Measurements from ENCODE around the gene CCNE1. TPM values are rescaled to one million over a fixed set of nuclear protein-coding genes. Genes with fewer than 3 reads are reported as not detected.

CCNE1 gene
- total RNA-seq, 1 experiment from 2014 or later: 33.2 TPM

DNA sequence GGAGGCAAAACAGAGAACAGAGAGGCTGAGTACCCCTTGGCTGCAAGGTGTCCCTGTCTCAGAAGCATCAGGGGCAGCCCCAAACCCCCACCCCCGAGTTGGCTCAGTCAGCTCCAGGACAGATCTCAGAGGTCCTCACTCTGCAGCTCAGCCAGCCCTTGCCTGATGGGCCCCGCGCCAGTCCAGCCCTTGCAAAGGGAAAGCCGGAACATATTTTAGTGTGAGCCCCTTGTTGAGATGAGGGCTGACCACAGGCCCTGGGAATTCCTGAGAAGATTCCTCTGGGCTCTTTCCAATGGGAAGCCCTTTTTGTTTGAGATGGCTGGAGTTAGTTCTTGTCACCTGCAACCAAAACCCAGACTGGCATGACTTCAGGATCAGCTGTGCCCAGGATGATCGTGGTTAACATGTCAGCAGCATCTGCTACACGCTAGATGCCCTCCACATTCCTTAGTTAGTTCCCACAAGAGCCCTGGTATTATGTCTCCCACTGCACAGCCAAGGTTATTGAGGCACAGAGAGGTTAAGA is 33.9 kb upstream of the CCNE1 start:
- no peak overlapping the region for H3K4me3 ChIP-seq (ENCODE audit: low read depth, low read length)
- CTCF ChIA-PET: no interaction called here
- Mint-ChIP-seq H3K27ac (ENCODE audit: unreplicated experiment) (no peak overlapping the region), H3K4me3 (ENCODE audit: unreplicated experiment) (no peak overlapping the region), H3K27me3 (ENCODE audit: insufficient read depth, unreplicated experiment) (peaks cover 8% of the 10 kb centered on the region), H3K4me1 (ENCODE audit: low read depth, unreplicated experiment) (no peaks in the 10 kb centered on the region), H3K9me3 (ENCODE audit: unreplicated experiment) (no peaks in the 10 kb centered on the region), H3K36me3 (ENCODE audit: insufficient read depth, unreplicated experiment) (no peaks in the 10 kb centered on the region)
- POLR2A ChIA-PET: interaction anchor here (0.6 kb wide), 1 partner anchor 52 kb away, joined by 8 read pairs; no protein-coding TSS in a partner anchor
- no peaks in the 10 kb centered on the region for H3K4me1 ChIP-seq
- TF ChIP-seq, protein P1, sequence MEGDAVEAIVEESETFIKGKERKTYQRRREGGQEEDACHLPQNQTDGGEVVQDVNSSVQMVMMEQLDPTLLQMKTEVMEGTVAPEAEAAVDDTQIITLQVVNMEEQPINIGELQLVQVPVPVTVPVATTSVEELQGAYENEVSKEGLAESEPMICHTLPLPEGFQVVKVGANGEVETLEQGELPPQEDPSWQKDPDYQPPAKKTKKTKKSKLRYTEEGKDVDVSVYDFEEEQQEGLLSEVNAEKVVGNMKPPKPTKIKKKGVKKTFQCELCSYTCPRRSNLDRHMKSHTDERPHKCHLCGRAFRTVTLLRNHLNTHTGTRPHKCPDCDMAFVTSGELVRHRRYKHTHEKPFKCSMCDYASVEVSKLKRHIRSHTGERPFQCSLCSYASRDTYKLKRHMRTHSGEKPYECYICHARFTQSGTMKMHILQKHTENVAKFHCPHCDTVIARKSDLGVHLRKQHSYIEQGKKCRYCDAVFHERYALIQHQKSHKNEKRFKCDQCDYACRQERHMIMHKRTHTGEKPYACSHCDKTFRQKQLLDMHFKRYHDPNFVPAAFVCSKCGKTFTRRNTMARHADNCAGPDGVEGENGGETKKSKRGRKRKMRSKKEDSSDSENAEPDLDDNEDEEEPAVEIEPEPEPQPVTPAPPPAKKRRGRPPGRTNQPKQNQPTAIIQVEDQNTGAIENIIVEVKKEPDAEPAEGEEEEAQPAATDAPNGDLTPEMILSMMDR (IDR thresholded peaks at IDR 0.05; ENCODE audit: insufficient read depth in 1 of 2, low read depth in 1 of 2, low read length in 1 of 2, severe bottlenecking in 1 of 2, unreplicated experiment in 1 of 2): no peak
- DNase-seq: no peak
- H3K36me3 ChIP-seq (ENCODE audit: control insufficient read depth, insufficient read depth, low read length): no peaks in the 10 kb centered on the region
- no peaks in the 10 kb centered on the region for H3K9me3 ChIP-seq
- no TSS peak for BruUV-seq (replicated peaks)
- intact Hi-C loops (cut with micrococcal nuclease; ENCODE audit: unreplicated experiment): no loop called here
- no peaks in the 10 kb centered on the region for H3K27me3 ChIP-seq (replicated peaks; ENCODE audit: control insufficient read depth, insufficient read depth, low read length)

DNA sequence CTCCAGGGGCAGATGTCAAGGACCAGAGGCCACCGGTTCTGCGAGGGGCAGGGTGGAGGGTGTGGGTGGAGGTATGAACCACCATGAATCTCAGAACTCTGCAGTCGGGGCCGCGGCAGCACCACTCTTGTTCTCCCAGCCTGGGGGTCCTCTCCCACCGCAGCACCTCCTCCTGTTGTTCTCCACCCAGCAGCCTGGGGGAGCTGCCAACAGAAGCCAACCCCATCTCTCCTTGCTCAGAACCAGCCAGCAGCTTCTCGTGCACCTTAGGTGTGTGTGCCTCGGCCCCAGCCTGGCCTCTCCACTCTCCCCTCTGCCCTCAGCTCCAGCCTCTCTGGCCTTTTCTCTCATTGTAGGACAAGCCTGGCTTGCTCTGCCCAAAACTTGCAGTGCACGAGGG is 31.9 kb upstream of the CCNE1 start:
- BruUV-seq (replicated peaks): no TSS peak
- Mint-ChIP-seq H3K36me3 (ENCODE audit: insufficient read depth, unreplicated experiment) (no peaks in the 10 kb centered on the region), H3K27ac (ENCODE audit: unreplicated experiment) (no peak overlapping the region), H3K9me3 (ENCODE audit: unreplicated experiment) (no peaks in the 10 kb centered on the region), H3K4me1 (ENCODE audit: low read depth, unreplicated experiment) (no peaks in the 10 kb centered on the region), H3K4me3 (ENCODE audit: unreplicated experiment) (no peak overlapping the region), H3K27me3 (ENCODE audit: insufficient read depth, unreplicated experiment) (peaks cover 8% of the 10 kb centered on the region)
- CTCF ChIA-PET: no interaction called here
- H3K4me3 ChIP-seq (ENCODE audit: low read depth, low read length): no peak overlapping the region
- H3K9me3 ChIP-seq: no peaks in the 10 kb centered on the region
- no peaks in the 10 kb centered on the region for H3K4me1 ChIP-seq
- DNase-seq: no peak
- POLR2A ChIA-PET: no interaction called here
- no peaks in the 10 kb centered on the region for H3K36me3 ChIP-seq (ENCODE audit: control insufficient read depth, insufficient read depth, low read length)
- intact Hi-C loops (cut with micrococcal nuclease; ENCODE audit: unreplicated experiment): no loop called here
- no peaks in the 10 kb centered on the region for H3K27me3 ChIP-seq (replicated peaks; ENCODE audit: control insufficient read depth, insufficient read depth, low read length)
- TF ChIP-seq, protein P1 (IDR thresholded peaks at IDR 0.05; ENCODE audit: insufficient read depth in 1 of 2, low read depth in 1 of 2, low read length in 1 of 2, severe bottlenecking in 1 of 2, unreplicated experiment in 1 of 2): peak in 1 of 2 experiments; percentile 7

DNA sequence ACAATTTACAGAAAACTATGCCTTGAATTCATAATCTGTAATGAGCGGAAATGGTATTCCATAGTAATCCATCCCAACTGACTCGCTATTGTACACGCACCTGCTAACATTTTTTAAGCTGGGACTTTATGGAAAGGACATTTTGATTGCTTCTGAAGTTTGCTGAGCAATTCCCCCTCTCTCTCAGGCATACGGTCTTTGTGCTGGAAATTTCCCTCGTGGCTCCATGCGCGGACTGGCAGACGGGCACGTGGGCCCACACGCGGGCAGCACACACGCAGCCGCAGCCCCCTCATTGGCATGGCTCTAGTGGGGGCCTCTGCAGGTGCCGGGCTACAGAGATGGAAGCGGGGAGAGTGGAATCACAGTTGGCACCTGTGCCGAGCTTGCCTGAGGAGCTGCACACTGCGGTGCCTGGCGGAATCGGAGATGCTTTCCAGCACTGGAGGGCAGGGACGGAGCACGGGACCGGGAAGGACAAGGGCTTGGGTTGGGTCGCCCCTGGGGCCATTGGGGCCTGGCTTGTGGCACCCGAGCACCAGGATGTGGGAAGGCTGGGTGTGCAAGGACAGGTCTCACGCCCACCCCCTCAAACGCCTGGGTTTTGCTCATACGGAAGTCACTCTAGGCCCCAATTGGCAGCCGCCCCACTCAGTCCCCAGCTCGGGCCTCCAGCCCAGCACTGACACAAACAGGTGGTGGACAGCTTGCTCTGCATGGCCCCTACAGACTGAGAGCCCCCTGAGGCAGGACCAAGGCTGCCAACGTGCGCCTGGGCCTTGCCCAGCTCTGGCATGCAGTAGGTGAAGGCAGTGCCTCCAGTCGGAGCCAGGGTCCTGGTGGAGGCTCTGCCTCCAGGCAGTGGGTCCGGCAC is 30.2 kb upstream of the CCNE1 start:
- H3K27me3 Mint-ChIP-seq (ENCODE audit: insufficient read depth, unreplicated experiment): peaks cover 14% of the 10 kb centered on the region
- TF ChIP-seq, protein P1 (IDR thresholded peaks at IDR 0.05; ENCODE audit: insufficient read depth in 1 of 2, low read depth in 1 of 2, low read length in 1 of 2, severe bottlenecking in 1 of 2, unreplicated experiment in 1 of 2): no peak
- no peaks in the 10 kb centered on the region for H3K9me3 ChIP-seq
- intact Hi-C loops (cut with micrococcal nuclease; ENCODE audit: unreplicated experiment): no loop called here
- H3K36me3 ChIP-seq (ENCODE audit: control insufficient read depth, insufficient read depth, low read length): no peaks in the 10 kb centered on the region
- no peak overlapping the region for H3K27ac Mint-ChIP-seq (ENCODE audit: unreplicated experiment)
- no peaks in the 10 kb centered on the region for H3K27me3 ChIP-seq (replicated peaks; ENCODE audit: control insufficient read depth, insufficient read depth, low read length)
- CTCF ChIA-PET: no interaction called here
- no peaks in the 10 kb centered on the region for H3K9me3 Mint-ChIP-seq (ENCODE audit: unreplicated experiment)
- no peak overlapping the region for H3K4me3 Mint-ChIP-seq (ENCODE audit: unreplicated experiment)
- no peaks in the 10 kb centered on the region for H3K4me1 Mint-ChIP-seq (ENCODE audit: low read depth, unreplicated experiment)
- no peak overlapping the region for H3K4me3 ChIP-seq (ENCODE audit: low read depth, low read length)
- POLR2A ChIA-PET: interaction anchor here (0.7 kb wide), 1 partner anchor 738 kb away, joined by 5 read pairs; no protein-coding TSS in a partner anchor
- no TSS peak for BruUV-seq (replicated peaks)
- DNase-seq: no peak
- no peaks in the 10 kb centered on the region for H3K4me1 ChIP-seq
- H3K36me3 Mint-ChIP-seq (ENCODE audit: insufficient read depth, unreplicated experiment): no peaks in the 10 kb centered on the region
